Endothelial cell (in vitro differentiated cells): ENCODE data around the gene CRY1. TPM values are rescaled to one million over a fixed set of nuclear protein-coding genes. Genes with fewer than 3 reads are reported as not detected.

Experiments
- DNase-seq: peaks from one replicate; pipeline ENCODE4 v3.0.0; 2021; ENCODE audit warnings: low spot score
- H3K27ac Mint-ChIP-seq: one replicate; pipeline ENCODE4 v1.8.0; 2021; ENCODE audit warnings: mixed read lengths, inconsistent platforms; ENCODE audit not compliant: unreplicated experiment
- H3K27me3 Mint-ChIP-seq: one replicate; pipeline ENCODE4 v1.8.0; 2021; ENCODE audit warnings: mild to moderate bottlenecking, moderate library complexity, mixed read lengths, inconsistent platforms; ENCODE audit not compliant: unreplicated experiment
- H3K36me3 Mint-ChIP-seq: one replicate; pipeline ENCODE4 v1.8.0; 2021; ENCODE audit warnings: mild to moderate bottlenecking, low read depth, mixed read lengths, inconsistent platforms; ENCODE audit not compliant: unreplicated experiment
- H3K4me1 Mint-ChIP-seq: one replicate; pipeline ENCODE4 v1.8.0; 2021; ENCODE audit warnings: mild to moderate bottlenecking, mixed read lengths, inconsistent platforms; ENCODE audit not compliant: unreplicated experiment
- H3K4me3 Mint-ChIP-seq: one replicate; pipeline ENCODE4 v1.8.0; 2021; ENCODE audit warnings: mild to moderate bottlenecking, mixed read lengths, inconsistent platforms; ENCODE audit not compliant: unreplicated experiment
- H3K9me3 Mint-ChIP-seq: one replicate; pipeline ENCODE4 v1.8.0; 2021; ENCODE audit warnings: mixed read lengths, inconsistent platforms; ENCODE audit not compliant: unreplicated experiment
- total RNA-seq: library from RNA; stranded (reverse); fragmentation: NEBNext Ultra II Directional; extraction: Animal tissue kit (Norgen Biotek cat#: 25700); gene quantifications from one replicate; pipeline ENCODE4 v1.2.1, GENCODE V29; 2021; ENCODE audit not compliant: unreplicated experiment
- TF ChIP-seq, protein P1 (sequence below): fragments of 200-600 bp; sonication (generic); IDR thresholded peaks from one replicate; pipeline ENCODE4 v1.5.0; 2021; ENCODE audit warnings: antibody characterized with exemption; ENCODE audit not compliant: unreplicated experiment

Gene CRY1
- total RNA-seq, 1 donor from 2014 or later, result 38.3 TPM

DNA sequence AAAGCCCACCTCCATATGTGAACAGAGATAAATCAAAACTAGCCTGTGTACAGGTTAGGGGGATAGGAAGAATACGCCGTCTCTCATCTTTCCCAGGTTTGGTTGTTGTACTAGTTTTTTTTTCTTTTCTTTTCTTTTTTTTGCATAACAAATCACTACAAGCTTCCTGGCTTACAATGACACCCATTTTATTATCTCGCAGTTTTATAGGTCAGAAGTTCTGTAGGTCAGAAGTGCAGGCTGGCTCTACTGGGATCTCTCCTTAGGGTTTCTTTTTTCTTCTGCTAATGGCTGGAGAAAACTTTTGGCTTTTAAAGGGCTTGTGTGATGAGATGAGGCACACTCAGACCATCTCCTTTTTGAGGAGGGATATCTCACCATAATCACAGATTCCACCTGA is 25.7 kb upstream of the CRY1 start:
- Mint-ChIP-seq H3K4me3 (no peak overlapping the region), H3K27ac (no peak overlapping the region), H3K9me3 (no peaks in the 10 kb centered on the region), H3K4me1 (no peaks in the 10 kb centered on the region), H3K36me3 (no peaks in the 10 kb centered on the region), H3K27me3 (peaks cover 1% of the 10 kb centered on the region)
- TF ChIP-seq, protein P1, sequence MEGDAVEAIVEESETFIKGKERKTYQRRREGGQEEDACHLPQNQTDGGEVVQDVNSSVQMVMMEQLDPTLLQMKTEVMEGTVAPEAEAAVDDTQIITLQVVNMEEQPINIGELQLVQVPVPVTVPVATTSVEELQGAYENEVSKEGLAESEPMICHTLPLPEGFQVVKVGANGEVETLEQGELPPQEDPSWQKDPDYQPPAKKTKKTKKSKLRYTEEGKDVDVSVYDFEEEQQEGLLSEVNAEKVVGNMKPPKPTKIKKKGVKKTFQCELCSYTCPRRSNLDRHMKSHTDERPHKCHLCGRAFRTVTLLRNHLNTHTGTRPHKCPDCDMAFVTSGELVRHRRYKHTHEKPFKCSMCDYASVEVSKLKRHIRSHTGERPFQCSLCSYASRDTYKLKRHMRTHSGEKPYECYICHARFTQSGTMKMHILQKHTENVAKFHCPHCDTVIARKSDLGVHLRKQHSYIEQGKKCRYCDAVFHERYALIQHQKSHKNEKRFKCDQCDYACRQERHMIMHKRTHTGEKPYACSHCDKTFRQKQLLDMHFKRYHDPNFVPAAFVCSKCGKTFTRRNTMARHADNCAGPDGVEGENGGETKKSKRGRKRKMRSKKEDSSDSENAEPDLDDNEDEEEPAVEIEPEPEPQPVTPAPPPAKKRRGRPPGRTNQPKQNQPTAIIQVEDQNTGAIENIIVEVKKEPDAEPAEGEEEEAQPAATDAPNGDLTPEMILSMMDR, result no peak
- DNase-seq, result no peak

DNA sequence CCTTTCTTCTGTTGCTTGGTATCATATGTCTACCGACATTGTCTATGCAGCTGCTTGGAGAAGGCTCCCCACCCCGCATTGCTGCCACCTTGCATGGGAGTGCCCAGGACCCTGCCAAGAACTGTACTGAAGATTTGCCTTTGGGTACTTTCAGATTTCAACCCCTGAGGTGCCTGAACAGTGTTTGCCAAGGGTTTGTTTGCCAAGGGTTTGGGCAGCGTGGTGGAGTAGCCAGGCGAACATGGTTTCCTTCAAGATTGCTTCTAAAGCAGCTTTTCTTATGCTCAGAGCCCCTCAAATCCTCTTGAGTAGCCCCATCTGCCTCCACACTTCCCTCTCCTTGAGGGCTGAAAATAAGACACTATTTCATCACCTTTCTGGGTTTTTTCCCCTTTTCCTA is 25.3 kb upstream of the CRY1 start:
- Mint-ChIP-seq H3K36me3 (no peaks in the 10 kb centered on the region), H3K27me3 (peaks cover 1% of the 10 kb centered on the region), H3K9me3 (no peaks in the 10 kb centered on the region), H3K4me1 (no peaks in the 10 kb centered on the region), H3K4me3 (no peak overlapping the region), H3K27ac (no peak overlapping the region)
- no peak for DNase-seq
- TF ChIP-seq, protein P1, result no peak

DNA sequence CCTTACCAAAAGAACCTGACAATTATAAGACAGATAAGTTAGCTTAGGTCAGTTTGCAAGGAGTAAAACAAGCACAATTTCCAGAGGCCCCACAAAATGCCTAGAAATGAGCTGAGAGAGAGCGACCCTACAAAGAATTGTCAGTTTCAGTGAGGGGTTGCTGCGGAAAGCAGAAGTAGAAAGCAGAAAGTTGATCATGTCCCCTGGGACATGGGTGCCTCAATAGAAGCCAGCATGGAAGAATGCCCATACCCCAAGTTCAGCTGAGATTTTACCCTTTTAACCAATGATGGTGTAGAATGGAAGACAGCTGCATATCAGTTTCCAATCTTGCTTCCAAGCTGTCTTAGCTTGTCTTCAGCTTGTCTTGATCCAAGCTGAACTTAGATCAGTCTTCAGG is 21.8 kb upstream of the CRY1 start:
- no peaks in the 10 kb centered on the region for H3K4me1 Mint-ChIP-seq
- no peaks in the 10 kb centered on the region for H3K36me3 Mint-ChIP-seq
- DNase-seq, result no peak
- no peak overlapping the region for H3K27ac Mint-ChIP-seq
- no peak overlapping the region for H3K4me3 Mint-ChIP-seq
- TF ChIP-seq, protein P1, result no peak
- H3K27me3 Mint-ChIP-seq, result no peaks in the 10 kb centered on the region
- no peaks in the 10 kb centered on the region for H3K9me3 Mint-ChIP-seq

DNA sequence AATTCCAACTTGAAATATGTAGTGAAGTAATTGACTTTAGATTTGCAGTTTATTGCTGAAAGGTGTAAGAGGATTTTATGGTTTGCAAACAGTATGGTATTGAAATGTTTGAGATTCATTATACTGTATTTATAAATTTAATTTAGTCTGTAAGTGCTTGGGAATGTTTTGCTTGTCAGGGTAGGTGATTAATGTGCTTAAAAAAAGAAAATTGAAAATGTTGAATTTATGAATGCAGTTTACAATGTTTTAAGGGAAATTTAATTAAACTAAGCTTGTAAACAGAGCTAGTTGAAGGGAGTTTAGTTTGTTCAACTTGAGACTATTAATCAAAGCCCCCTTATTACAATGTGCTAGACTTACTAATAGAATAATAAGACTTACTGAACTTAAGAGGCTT is 18.0 kb upstream of the CRY1 start:
- H3K27ac Mint-ChIP-seq, result no peak overlapping the region
- H3K4me3 Mint-ChIP-seq, result no peak overlapping the region
- no peaks in the 10 kb centered on the region for H3K36me3 Mint-ChIP-seq
- no peak for DNase-seq
- H3K27me3 Mint-ChIP-seq, result no peaks in the 10 kb centered on the region
- H3K9me3 Mint-ChIP-seq, result no peaks in the 10 kb centered on the region
- H3K4me1 Mint-ChIP-seq, result no peaks in the 10 kb centered on the region
- TF ChIP-seq, protein P1, result no peak

DNA sequence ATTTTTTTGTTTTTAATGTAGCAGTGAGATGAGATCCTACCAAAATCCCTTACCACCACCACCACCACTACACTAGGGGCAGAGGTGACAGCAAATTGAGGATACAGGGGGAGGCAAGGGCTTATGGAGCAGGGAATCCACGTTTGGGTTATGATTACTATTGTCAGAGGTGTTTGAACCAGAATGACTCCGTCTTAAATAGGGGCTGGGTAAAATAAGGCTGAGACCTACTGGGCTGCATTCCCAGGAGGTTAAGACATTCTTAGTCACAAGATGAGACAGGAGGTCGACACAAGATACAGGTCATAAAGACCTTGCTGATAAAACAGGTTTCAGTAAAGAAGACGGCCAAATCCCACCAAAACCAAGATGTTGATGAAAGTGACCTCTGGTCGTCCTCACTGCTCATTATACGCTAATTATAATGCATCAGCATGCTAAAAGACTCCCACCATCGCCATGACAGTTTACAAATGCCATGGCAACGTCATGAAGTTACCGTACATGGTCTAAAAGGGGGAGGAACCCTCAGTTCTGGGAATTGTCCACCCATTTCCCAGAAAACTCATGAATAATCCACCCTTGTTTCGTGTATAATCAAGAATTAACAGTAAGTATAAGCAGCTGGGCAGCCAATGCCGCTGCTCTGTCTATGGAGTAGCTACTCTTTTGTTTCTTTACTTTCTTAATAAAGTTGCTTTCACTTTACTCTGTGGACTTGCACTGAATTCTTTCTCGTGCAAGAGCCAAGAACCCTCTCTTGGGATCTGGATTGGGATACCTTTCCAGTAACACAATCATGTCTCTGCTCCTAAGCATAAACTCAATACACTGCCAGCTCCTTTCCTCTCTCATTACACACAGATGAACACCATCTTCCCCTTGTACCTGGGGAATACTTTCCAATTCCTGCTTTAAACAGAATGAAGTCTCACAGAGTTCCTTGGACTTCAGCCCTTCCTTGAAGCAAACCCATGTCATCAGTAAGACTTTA is 16.7 kb upstream of the CRY1 start:
- no peak overlapping the region for H3K4me3 Mint-ChIP-seq
- no peaks in the 10 kb centered on the region for H3K4me1 Mint-ChIP-seq
- H3K36me3 Mint-ChIP-seq, result no peaks in the 10 kb centered on the region
- H3K27ac Mint-ChIP-seq, result no peak overlapping the region
- no peak for DNase-seq
- H3K9me3 Mint-ChIP-seq, result no peaks in the 10 kb centered on the region
- H3K27me3 Mint-ChIP-seq, result peaks cover 3% of the 10 kb centered on the region
- TF ChIP-seq, protein P1, result no peak
